OCI-LY3 (cell line): ENCODE data around the gene PIK3C2G.

Experiments
- H2AFZ ChIP-seq: fragments of 200-600, 300-600 bp; shearing (Covaris generic); 2 replicates; pipeline ENCODE4 v1.6.0; 2014; ENCODE audit warnings: antibody characterized with exemption, low read depth, low read length
- H3K27ac ChIP-seq: fragments of 200-600, 300-600 bp; sonication (generic); 2 replicates; pipeline ENCODE4 v1.5.1; 2014; ENCODE audit warnings: mild to moderate bottlenecking, low read length, moderate library complexity, mixed read lengths
- H3K27me3 ChIP-seq: fragments of 200-600, 300-600 bp; sonication (generic); 2 replicates; pipeline ENCODE4 v1.6.1; 2014; ENCODE audit warnings: low read depth, low read length, mixed read lengths
- H3K36me3 ChIP-seq: fragments of 200-600, 300-600 bp; sonication (generic); replicated peaks from 2 replicates; pipeline ENCODE3; 2014; ENCODE audit warnings: low read depth, low read length, mixed read lengths
- H3K4me1 ChIP-seq: fragments of 300-600, 200-600 bp; sonication (generic); 2 replicates; pipeline ENCODE4 v1.6.1; 2014; ENCODE audit warnings: low read length, mixed read lengths
- H3K4me2 ChIP-seq: fragments of 200-600, 300-600 bp; sonication (generic); 2 replicates; pipeline ENCODE4 v1.6.1; 2014; ENCODE audit warnings: low read length, mixed read lengths
- H3K4me3 ChIP-seq: fragments of 300-600, 200-600 bp; sonication (generic); 2 replicates; pipeline ENCODE4 v1.5.1; 2014; ENCODE audit warnings: antibody characterized with exemption, mild to moderate bottlenecking, low read length, moderate library complexity
- H3K79me2 ChIP-seq: fragments of 300-600, 200-600 bp; shearing (Covaris generic); 2 replicates; pipeline ENCODE4 v1.6.1; 2014; ENCODE audit warnings: mild to moderate bottlenecking, low read length, mixed read lengths
- H3K9ac ChIP-seq: fragments of 300-600, 200-600 bp; shearing (Covaris generic); 2 replicates; pipeline ENCODE4 v1.6.0; 2014; ENCODE audit warnings: mild to moderate bottlenecking, low read length, moderate library complexity
- H3K9me3 ChIP-seq: fragments of 200-600, 300-600 bp; shearing (Covaris generic); 2 replicates; pipeline ENCODE4 v1.6.1; 2014; ENCODE audit warnings: low read length, mixed read lengths; ENCODE audit not compliant: insufficient read depth
- H4K20me1 ChIP-seq: fragments of 200-600, 300-600 bp; sonication (generic); 2 replicates; pipeline ENCODE4 v1.6.1; 2016; ENCODE audit warnings: low read length, mixed read lengths; ENCODE audit not compliant: insufficient read depth
- EZH2phosphoT487 ChIP-seq: fragments of 200-600 bp; shearing (Covaris generic); IDR thresholded peaks from 2 replicates; pipeline ENCODE4 v1.6.1; 2018; ENCODE audit warnings: antibody characterized with exemption, mixed run types, low read depth
- TF ChIP-seq, protein P1 (sequence below): fragments of 200-600, 300-600 bp; sonication (generic); IDR thresholded peaks from 2 replicates; pipeline ENCODE4 v1.5.1; 2014; ENCODE audit warnings: antibody characterized with exemption, low read length, low read depth

Gene PIK3C2G

DNA sequence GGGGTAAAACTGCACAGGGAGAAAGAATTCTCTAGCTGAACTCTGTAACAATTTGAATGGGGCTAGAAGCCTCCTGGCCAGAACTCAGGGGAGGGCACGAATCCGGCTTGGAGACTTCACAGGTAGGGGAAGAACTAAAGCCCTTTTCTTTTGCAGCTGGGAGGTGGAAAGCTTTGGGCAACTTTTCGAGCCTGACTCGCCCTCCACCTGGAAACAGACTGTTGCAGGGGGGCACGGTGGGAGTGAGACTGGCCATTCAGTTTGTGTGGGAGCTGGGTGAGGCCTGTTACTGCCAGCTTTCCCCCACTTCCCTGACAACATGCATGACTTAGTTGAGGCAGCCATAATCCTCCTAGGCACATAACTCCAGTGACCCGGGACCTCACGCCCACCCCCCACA is 340.6 kb downstream of the PIK3C2G start:
- H3K9me3 ChIP-seq: no peaks in the 10 kb centered on the region
- no peak overlapping the region for H3K4me2 ChIP-seq
- H3K36me3 ChIP-seq: no peaks in the 10 kb centered on the region
- no peak overlapping the region for H3K9ac ChIP-seq
- H2AFZ ChIP-seq: no peak overlapping the region
- H3K27me3 ChIP-seq: no peaks in the 10 kb centered on the region
- no peaks in the 10 kb centered on the region for H3K79me2 ChIP-seq
- TF ChIP-seq EZH2phosphoT487: no peak
- TF ChIP-seq, protein P1, sequence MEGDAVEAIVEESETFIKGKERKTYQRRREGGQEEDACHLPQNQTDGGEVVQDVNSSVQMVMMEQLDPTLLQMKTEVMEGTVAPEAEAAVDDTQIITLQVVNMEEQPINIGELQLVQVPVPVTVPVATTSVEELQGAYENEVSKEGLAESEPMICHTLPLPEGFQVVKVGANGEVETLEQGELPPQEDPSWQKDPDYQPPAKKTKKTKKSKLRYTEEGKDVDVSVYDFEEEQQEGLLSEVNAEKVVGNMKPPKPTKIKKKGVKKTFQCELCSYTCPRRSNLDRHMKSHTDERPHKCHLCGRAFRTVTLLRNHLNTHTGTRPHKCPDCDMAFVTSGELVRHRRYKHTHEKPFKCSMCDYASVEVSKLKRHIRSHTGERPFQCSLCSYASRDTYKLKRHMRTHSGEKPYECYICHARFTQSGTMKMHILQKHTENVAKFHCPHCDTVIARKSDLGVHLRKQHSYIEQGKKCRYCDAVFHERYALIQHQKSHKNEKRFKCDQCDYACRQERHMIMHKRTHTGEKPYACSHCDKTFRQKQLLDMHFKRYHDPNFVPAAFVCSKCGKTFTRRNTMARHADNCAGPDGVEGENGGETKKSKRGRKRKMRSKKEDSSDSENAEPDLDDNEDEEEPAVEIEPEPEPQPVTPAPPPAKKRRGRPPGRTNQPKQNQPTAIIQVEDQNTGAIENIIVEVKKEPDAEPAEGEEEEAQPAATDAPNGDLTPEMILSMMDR: no peak
- no peaks in the 10 kb centered on the region for H4K20me1 ChIP-seq
- H3K4me1 ChIP-seq: no peaks in the 10 kb centered on the region
- no peak overlapping the region for H3K4me3 ChIP-seq
- no peak overlapping the region for H3K27ac ChIP-seq

DNA sequence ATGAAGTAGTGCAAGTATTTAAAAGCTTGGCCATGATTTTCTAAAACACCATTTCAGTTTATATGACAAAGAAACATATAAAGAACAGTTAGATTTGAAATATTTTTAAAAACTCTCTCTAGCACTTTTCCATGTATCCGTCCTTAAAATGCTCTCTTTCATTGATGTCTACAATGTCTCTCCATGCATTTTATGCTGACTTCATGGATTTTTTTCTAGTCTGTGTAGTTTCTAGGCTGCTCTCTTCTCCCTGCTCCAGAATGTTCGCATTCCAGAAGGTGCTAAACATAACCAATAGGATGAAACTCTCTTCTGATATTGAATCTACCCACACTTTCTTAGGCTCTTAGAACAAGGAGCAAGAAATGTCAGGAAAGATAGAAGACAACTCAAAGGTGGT is 351.7 kb downstream of the PIK3C2G start:
- no peak overlapping the region for H3K4me2 ChIP-seq
- H3K4me3 ChIP-seq: no peak overlapping the region
- no peaks in the 10 kb centered on the region for H3K79me2 ChIP-seq
- H3K27ac ChIP-seq: no peak overlapping the region
- no peaks in the 10 kb centered on the region for H4K20me1 ChIP-seq
- H3K9ac ChIP-seq: no peak overlapping the region
- H2AFZ ChIP-seq: no peak overlapping the region
- H3K27me3 ChIP-seq: no peaks in the 10 kb centered on the region
- H3K36me3 ChIP-seq: no peaks in the 10 kb centered on the region
- no peaks in the 10 kb centered on the region for H3K4me1 ChIP-seq
- no peaks in the 10 kb centered on the region for H3K9me3 ChIP-seq
- no peak for TF ChIP-seq EZH2phosphoT487
- TF ChIP-seq, protein P1: no peak

DNA sequence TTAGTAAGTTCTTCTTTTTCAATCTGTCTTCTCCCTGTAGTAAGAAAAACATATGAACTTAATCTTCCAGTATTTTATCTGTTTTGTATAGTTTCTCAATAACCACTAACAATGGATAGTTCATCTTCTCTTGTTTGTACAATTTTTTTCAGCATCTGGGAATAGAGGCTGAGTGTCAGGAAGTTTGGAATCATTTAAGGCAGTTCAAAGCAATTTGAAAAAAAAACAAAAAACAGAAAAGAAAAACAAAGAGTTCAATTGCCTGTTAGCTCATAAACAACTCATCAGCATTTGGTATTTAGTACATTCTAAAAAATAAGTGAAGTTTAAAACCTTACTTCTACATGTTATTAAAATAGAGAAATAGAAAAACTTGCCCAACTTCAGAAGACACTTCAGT is 359.7 kb downstream of the PIK3C2G start:
- H3K36me3 ChIP-seq: no peaks in the 10 kb centered on the region
- H4K20me1 ChIP-seq: no peaks in the 10 kb centered on the region
- no peaks in the 10 kb centered on the region for H3K4me1 ChIP-seq
- H3K4me2 ChIP-seq: no peak overlapping the region
- no peaks in the 10 kb centered on the region for H3K79me2 ChIP-seq
- TF ChIP-seq, protein P1: no peak
- no peak for TF ChIP-seq EZH2phosphoT487
- no peak overlapping the region for H3K27ac ChIP-seq
- no peak overlapping the region for H2AFZ ChIP-seq
- no peak overlapping the region for H3K9ac ChIP-seq
- no peaks in the 10 kb centered on the region for H3K27me3 ChIP-seq
- H3K9me3 ChIP-seq: no peaks in the 10 kb centered on the region
- no peak overlapping the region for H3K4me3 ChIP-seq

DNA sequence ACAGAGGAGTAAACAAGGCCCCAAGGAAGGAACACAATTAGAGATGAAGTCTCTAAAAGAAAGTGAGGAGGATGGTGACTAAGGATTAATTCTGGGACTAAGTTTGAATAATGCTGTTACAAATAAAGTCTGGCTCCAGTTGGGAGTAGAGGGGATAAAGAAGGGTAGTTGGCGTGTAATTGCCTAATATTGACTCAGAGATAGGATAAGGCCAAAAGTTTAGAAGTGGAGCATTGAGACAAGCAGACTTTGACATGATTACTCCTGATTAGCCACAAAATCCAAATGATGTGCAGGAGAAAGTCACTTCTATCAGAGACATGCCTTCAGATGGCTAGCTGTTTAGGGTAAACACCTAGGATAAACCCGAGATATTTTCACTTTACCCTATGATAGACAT is 368.1 kb downstream of the PIK3C2G start:
- H3K4me1 ChIP-seq: no peaks in the 10 kb centered on the region
- H3K36me3 ChIP-seq: no peaks in the 10 kb centered on the region
- H3K27ac ChIP-seq: no peak overlapping the region
- H3K79me2 ChIP-seq: no peaks in the 10 kb centered on the region
- H4K20me1 ChIP-seq: no peaks in the 10 kb centered on the region
- TF ChIP-seq EZH2phosphoT487: no peak
- TF ChIP-seq, protein P1: no peak
- no peaks in the 10 kb centered on the region for H3K27me3 ChIP-seq
- H2AFZ ChIP-seq: no peak overlapping the region
- H3K9ac ChIP-seq: no peak overlapping the region
- H3K9me3 ChIP-seq: peaks cover 7% of the 10 kb centered on the region; the same call in 1 of the 2 replicates
- no peak overlapping the region for H3K4me2 ChIP-seq
- H3K4me3 ChIP-seq: no peak overlapping the region
